Measurements from ENCODE around the gene ADAMTS20. TPM values are rescaled to one million over a fixed set of nuclear protein-coding genes. Genes with fewer than 3 reads are reported as not detected.

Gene ADAMTS20
- total and polyA plus RNA-seq, 2 donors (not counting 3 experiments of a cell fraction or from before 2014, with no cell fraction given), result not detected

DNA sequence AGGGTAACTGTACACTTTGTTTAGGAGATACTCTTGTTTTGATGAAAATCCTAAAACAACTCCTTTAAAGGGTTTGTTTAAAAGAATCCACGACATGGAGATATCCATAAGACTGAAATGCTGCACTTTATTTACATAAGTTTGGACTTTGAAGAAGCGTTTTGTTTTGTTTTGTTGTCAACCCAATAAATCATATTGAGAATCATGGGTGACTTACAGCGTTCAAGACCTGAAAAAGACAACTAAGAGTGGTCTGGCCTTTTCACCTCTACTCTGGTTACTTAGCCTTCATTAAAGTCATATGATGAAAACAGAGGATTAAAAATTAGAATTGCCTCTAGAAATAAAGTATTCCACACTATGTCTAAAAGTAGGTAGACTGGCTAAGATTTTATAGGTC, 234.8 kb downstream of the ADAMTS20 start:
- H3K4me3 ChIP-seq (replicated peaks in 1 of 3; ENCODE audit: insufficient read depth in 1 of 3, low read depth in 1 of 3, low read length in 3 of 3), result no peak overlapping the region
- POLR2A ChIA-PET, result no interaction called here
- no peaks in the 10 kb centered on the region for H3K9me1 ChIP-seq (replicated peaks; ENCODE audit: control insufficient read depth, extremely low read depth, insufficient read depth, low read length)
- no peaks in the 10 kb centered on the region for H3K79me2 ChIP-seq (ENCODE audit: control insufficient read depth, insufficient read depth, low read length)
- no peak overlapping the region for H2AFZ ChIP-seq (ENCODE audit: low read depth, low read length)
- CTCF ChIA-PET, result no interaction called here
- TF ChIP-seq JUN (IDR thresholded peaks at IDR 0.05; ENCODE audit: borderline replicate concordance, insufficient read depth, insufficient read length, low read depth) (no peak), POLR2A (IDR thresholded peaks at IDR 0.05; ENCODE audit: low read depth, low read length) (no peak), FOS (IDR thresholded peaks at IDR 0.05; ENCODE audit: borderline replicate concordance, insufficient read depth, low read length) (no peak), CTCF (IDR thresholded peaks at IDR 0.05; ENCODE audit: extremely low read depth in 1 of 2, insufficient read depth in 1 of 2, low read depth in 1 of 2, low read length in 2 of 2) (no peak), POLR2AphosphoS5 (IDR thresholded peaks at IDR 0.05; ENCODE audit: insufficient read depth, low read depth, low read length) (no peak), GATA2 (IDR thresholded peaks at IDR 0.05; ENCODE audit: insufficient read depth, insufficient read length, low read depth, low read length) (no peak), MAX (IDR thresholded peaks at IDR 0.05; ENCODE audit: insufficient read depth, insufficient read length) (no peak), EZH2 (IDR thresholded peaks at IDR 0.05; ENCODE audit: borderline replicate concordance, low read depth, low read length, severe bottlenecking) (no peak), MYC (IDR thresholded peaks at IDR 0.05; ENCODE audit: low read depth, low read length) (no peak)
- FAIRE-seq (no peak), DNase-seq (ENCODE audit: low read depth, low spot score) (no peak)
- H3K4me1 ChIP-seq (ENCODE audit: control insufficient read depth, extremely low read depth, insufficient read depth, low read length), result no peaks in the 10 kb centered on the region
- no peaks in the 10 kb centered on the region for H3K36me3 ChIP-seq (ENCODE audit: control insufficient read depth in 2 of 2, extremely low read depth in 1 of 2, insufficient read depth in 2 of 2, low read length in 2 of 2)
- intact Hi-C loops (cut with micrococcal nuclease), result no loop called here
- dilution Hi-C loops (cut with MboI; ENCODE audit: extremely low pct_ligation_motif_present, low sequenced_read_pairs), result no loop called here
- no peaks in the 10 kb centered on the region for H3K9me3 ChIP-seq (replicated peaks; ENCODE audit: control insufficient read depth, insufficient read depth, low read length)
- H3K9ac ChIP-seq (replicated peaks; ENCODE audit: extremely low read depth, insufficient read depth, low read length), result no peak overlapping the region
- no TSS peak for BruUV-seq (replicated peaks)
- no peak overlapping the region for H3K27ac ChIP-seq (ENCODE audit: insufficient read depth, low read depth, low read length)
- H3K4me2 ChIP-seq (ENCODE audit: insufficient read depth, low read length), result no peak overlapping the region
- H3K27me3 ChIP-seq (ENCODE audit: control insufficient read depth in 2 of 2, insufficient read depth in 2 of 2, low read length in 2 of 2), result no peaks in the 10 kb centered on the region
- H4K20me1 ChIP-seq (replicated peaks; ENCODE audit: control insufficient read depth, extremely low read depth, insufficient read depth, low read length), result no peaks in the 10 kb centered on the region
